ENCODE measurements around the gene ZNF530.

DNA sequence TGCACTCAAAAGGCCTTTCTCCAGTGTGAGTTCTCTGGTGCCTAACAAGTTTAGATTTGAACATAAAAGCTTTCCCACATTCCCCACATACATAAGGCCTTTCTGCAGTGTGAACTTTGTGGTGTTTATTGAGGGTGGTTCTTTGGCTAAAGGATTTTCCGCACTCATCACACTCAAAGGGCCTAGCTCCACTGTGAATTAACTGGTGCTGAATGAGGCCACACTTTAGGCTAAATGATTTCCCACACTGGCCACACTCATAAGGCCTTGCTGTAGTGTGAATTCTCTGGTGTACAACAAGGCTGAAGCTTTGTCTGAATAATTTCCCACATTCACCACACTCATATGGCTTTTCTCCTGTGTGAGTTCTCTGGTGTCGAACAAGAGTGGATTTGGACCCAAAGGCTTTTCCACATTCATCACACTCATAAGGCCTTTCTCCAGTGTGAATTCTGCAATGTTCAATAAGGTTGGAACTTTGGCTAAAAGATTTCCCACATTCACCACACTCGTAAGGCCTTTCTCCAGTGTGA, 27.2 kb upstream of the ZNF530 start:
- TF ChIP-seq CTCF (IDR thresholded peaks at IDR 0.05; ENCODE audit: low read depth, low read length, poor library complexity, severe bottlenecking) = no peak
- no peak for TF ChIP-seq EZH2phosphoT487 (IDR thresholded peaks at IDR 0.05; ENCODE audit: borderline replicate concordance, low read length)

Measured in DOHH2 (cell line).